ENCODE measurements around the gene STRN. TPM values are rescaled to one million over a fixed set of nuclear protein-coding genes. Genes with fewer than 3 reads are reported as not detected.

The STRN gene
- total and polyA plus RNA-seq, 2 of the 13 experiments (the other 11 are each of a cell fraction or from before 2014, with no cell fraction given): 10.4 to 19.3 TPM

GRCh38 chr2:36858551-36859365 lies 107.6 kb downstream of the STRN start:
- peak overlapping the region; percentile 31 for H3K9ac ChIP-seq (ENCODE audit: insufficient read depth, low read depth, low read length)
- H3K4me2 ChIP-seq (ENCODE audit: low read depth, low read length): peak overlapping the region; percentile 56
- in situ Hi-C loops (cut with HindIII; ENCODE audit: extremely low pct_ligation_motif_present, low pct_unique_long_range_greater_than_20kb) (no loop called here), intact Hi-C loops (cut with micrococcal nuclease; ENCODE audit: unreplicated experiment) (loop anchor here (2.0 kb wide), 1 partner anchor 38 kb away; no protein-coding TSS in a partner anchor)
- ATAC-seq (peak; percentile 96), DNase-seq (ENCODE audit: low spot score) (peak; percentile 81), FAIRE-seq (peak; percentile 58)
- H4K20me1 ChIP-seq (ENCODE audit: insufficient read depth, low read length): no peaks in the 10 kb centered on the region
- H3K4me3 ChIP-seq (replicated peaks in 1 of 3; ENCODE audit: insufficient read depth in 1 of 3, low read depth in 2 of 3, low read length in 3 of 3): peak overlapping the region; percentile 24 to 36 (median 35); a peak in 5 of 6 replicates
- BruUV-seq (replicated peaks): no TSS peak
- H3K36me3 ChIP-seq (replicated peaks in 1 of 2; ENCODE audit: control insufficient read depth in 1 of 2, insufficient read depth in 2 of 2, low read length in 2 of 2): 0 out of 5 replicates have a peak, but pooled peaks cover 0 to 12% of the 10 kb centered on the region in 2 experiments
- H3K27ac ChIP-seq (ENCODE audit: extremely low read length, insufficient read depth, low read length): peak overlapping the region; percentile 71
- no peak overlapping the region for H2AFZ ChIP-seq (ENCODE audit: low read length)
- H3K79me2 ChIP-seq (ENCODE audit: insufficient read depth, low read length): no peaks in the 10 kb centered on the region
- H3K4me1 ChIP-seq (ENCODE audit: insufficient read depth, low read length): peaks cover 25% of the 10 kb centered on the region
- H3K9me3 ChIP-seq (ENCODE audit: low read length): no peaks in the 10 kb centered on the region
- CTCF ChIA-PET (ENCODE audit: low intra/inter-chr PET ratio, low total read pairs): no interaction called here
- no peaks in the 10 kb centered on the region for H3K27me3 ChIP-seq (ENCODE audit: control insufficient read depth in 1 of 2, insufficient read depth in 2 of 2, low read length in 2 of 2)
- POLR2A ChIA-PET: no interaction called here
- TF ChIP-seq POLR2A (IDR thresholded peaks at IDR 0.05; ENCODE audit: insufficient read depth in 1 of 2, low read depth in 2 of 2, low read length in 2 of 2): peak in 1 of 2 experiments; percentile 49; a peak in 2 of 4 replicates
- peak; percentile 32; the same call in 1 of the 2 replicates for TF ChIP-seq GATAD2A (CRISPR knock-in tag; IDR thresholded peaks at IDR 0.05)
- peak; percentile 57 for TF ChIP-seq TCF7L2 (IDR thresholded peaks at IDR 0.05; ENCODE audit: low read depth, low read length)
- no peak for TF ChIP-seq ZFY (CRISPR knock-in tag; IDR thresholded peaks at IDR 0.05)
- TF ChIP-seq TEAD3 (CRISPR knock-in tag; optimal IDR thresholded peaks at IDR 0.05; ENCODE audit: borderline replicate concordance): no peak
- no peak for TF ChIP-seq PREB (CRISPR knock-in tag; IDR thresholded peaks at IDR 0.05)
- no peak for TF ChIP-seq MEF2D (CRISPR knock-in tag; IDR thresholded peaks at IDR 0.05)
- no peak for TF ChIP-seq NKX3-1 (CRISPR knock-in tag; IDR thresholded peaks at IDR 0.05)
- TF ChIP-seq TBX2 (CRISPR knock-in tag; IDR thresholded peaks at IDR 0.05; ENCODE audit: borderline replicate concordance): peak; percentile 14; the same call in 1 of the 2 replicates
- no peak for TF ChIP-seq IRF9 (CRISPR knock-in tag; IDR thresholded peaks at IDR 0.05; ENCODE audit: borderline replicate concordance)
- TF ChIP-seq TERF1 (CRISPR knock-in tag; IDR thresholded peaks at IDR 0.05): no peak
- TF ChIP-seq ESRRA (CRISPR knock-in tag; IDR thresholded peaks at IDR 0.05; ENCODE audit: low read depth): no peak
- TF ChIP-seq LCORL (IDR thresholded peaks at IDR 0.05): no peak
- TF ChIP-seq LCORL (CRISPR knock-in tag; IDR thresholded peaks at IDR 0.05): 0 out of 2 replicates have a peak, but pooled peaks have one; percentile 11
- TF ChIP-seq ZNF3 (CRISPR knock-in tag; IDR thresholded peaks at IDR 0.05): no peak
- no peak for TF ChIP-seq SOX13 (IDR thresholded peaks at IDR 0.05)
- TF ChIP-seq SOX13 (CRISPR knock-in tag; conservative IDR thresholded peaks at IDR 0.05 in 1 of 2, IDR thresholded peaks at IDR 0.05 in 1 of 2): peak in 1 of 2 experiments; percentile 27; a peak in 1 of 4 replicates
- peak; percentile 80 for TF ChIP-seq ASH2L (IDR thresholded peaks at IDR 0.05; ENCODE audit: insufficient read length, low read depth, low read length)
- TF ChIP-seq FOXM1 (CRISPR knock-in tag; IDR thresholded peaks at IDR 0.05): no peak
- TF ChIP-seq ZNF18 (CRISPR knock-in tag; IDR thresholded peaks at IDR 0.05; ENCODE audit: insufficient replicate concordance): no peak
- TF ChIP-seq GFI1 (CRISPR knock-in tag; IDR thresholded peaks at IDR 0.05; ENCODE audit: borderline replicate concordance): no peak
